Transverse colon (tissue), 4 donors: Measurements from ENCODE around the gene HIVEP3. TPM values are rescaled to one million over a fixed set of nuclear protein-coding genes. Genes with fewer than 3 reads are reported as not detected.

Experiments used
- DNase-seq: peaks from one replicate; pipeline ENCODE4 v3.0.0-alpha.2; 2019
- H3K27ac ChIP-seq, 4 donors: fragments of 200-600 bp; sonication (generic); 2 replicates each; pipeline ENCODE4 v1.5.1; 2016 to 2018; ENCODE audit warnings: inconsistent platforms in 4 of 4
- H3K27me3 ChIP-seq: fragments of 200-600 bp; sonication (generic); 2 replicates; pipeline ENCODE4 v1.5.1; 2017; ENCODE audit warnings: inconsistent platforms
- H3K36me3 ChIP-seq, 4 donors: fragments of 200-600 bp; sonication (generic); 2 replicates each; pipeline ENCODE4 v1.5.1; 2017 to 2019; ENCODE audit warnings: inconsistent platforms in 4 of 4
- H3K4me1 ChIP-seq, 4 donors: fragments of 200-600 bp; sonication (generic); 2 replicates each; pipeline ENCODE4 v1.5.1; 2017 to 2020; ENCODE audit warnings: inconsistent platforms in 4 of 4
- H3K4me3 ChIP-seq, 4 donors: fragments of 200-600 bp; sonication (generic); 1 replicate in 1 of 4; 2 replicates in 3 of 4; pipeline versions ENCODE4 v1.5.1 to v1.6.1; 2017 to 2019; ENCODE audit warnings: inconsistent platforms in 4 of 4
- H3K9me3 ChIP-seq, 2 donors: fragments of 200-600 bp; sonication (generic); 2 replicates each; pipeline ENCODE4 v1.5.1; 2017 to 2019; ENCODE audit warnings: inconsistent platforms in 2 of 2
- EP300 ChIP-seq: sonication (generic); formaldehyde crosslinking; IDR thresholded peaks from one replicate; pipeline ENCODE4 v1.6.1; 2017; ENCODE audit warnings: antibody characterized with exemption, low read depth
- POLR2A ChIP-seq: fragments of 450-650 bp; IDR thresholded peaks from one replicate; pipeline ENCODE4 v1.6.1; 2016; ENCODE audit warnings: antibody characterized with exemption, mild to moderate bottlenecking, moderate library complexity
- POLR2AphosphoS5 ChIP-seq, 3 donors: sonication (generic); formaldehyde crosslinking; IDR thresholded peaks; one replicate each; pipeline ENCODE4 v1.6.1; 2016; ENCODE audit warnings: antibody characterized with exemption in 3 of 3
- WGBS, 2 donors: methylation state at CpG; one replicate each; pipeline ENCODE4 v1.1.5; 2018; ENCODE audit warnings: low coverage in 1 of 2; 5-methylcytosine and 5-hydroxymethylcytosine counted together
- in situ Hi-C, 4 donors: fragments of 200-750 bp; cut with MboI; loops; one replicate each; pipeline versions ENCODE4 v1.15.0 to v1.15.1; 2017; ENCODE audit warnings: low sequenced_read_pairs in 3 of 4, low pct_ligation_motif_present in 1 of 4, low pct_unique_long_range_greater_than_20kb in 1 of 4
- intact Hi-C: fragments of 100-400 bp; cut with DNase I; formaldehyde crosslinking; loops from one replicate; pipeline ENCODE4 v1.15.1; 2023; ENCODE audit warnings: low total_unique reads
- total RNA-seq, 4 donors: library from RNA; depleted of rRNA; stranded (reverse); fragments of >200 nt; gene quantifications; one replicate each; pipeline ENCODE4 v1.1.0, GENCODE V29; 2016
- TF ChIP-seq, protein P1 (sequence below), 5 experiments: fragments of 200-600 bp in 3 of 5; fragments of 450-650 bp in 2 of 5; sonication (generic) in 3 of 5; IDR thresholded peaks; 1 replicate in 2 of 5; 2 replicates in 3 of 5; pipeline ENCODE4 v1.5.1; 2016 to 2017; ENCODE audit warnings: antibody characterized with exemption in 5 of 5, inconsistent platforms in 3 of 5, mild to moderate bottlenecking in 2 of 5, moderate library complexity in 1 of 5

Gene HIVEP3
- total RNA-seq, 4 donors from 2014 or later = 3.7 to 15.0 (median 5.2) TPM

DNA sequence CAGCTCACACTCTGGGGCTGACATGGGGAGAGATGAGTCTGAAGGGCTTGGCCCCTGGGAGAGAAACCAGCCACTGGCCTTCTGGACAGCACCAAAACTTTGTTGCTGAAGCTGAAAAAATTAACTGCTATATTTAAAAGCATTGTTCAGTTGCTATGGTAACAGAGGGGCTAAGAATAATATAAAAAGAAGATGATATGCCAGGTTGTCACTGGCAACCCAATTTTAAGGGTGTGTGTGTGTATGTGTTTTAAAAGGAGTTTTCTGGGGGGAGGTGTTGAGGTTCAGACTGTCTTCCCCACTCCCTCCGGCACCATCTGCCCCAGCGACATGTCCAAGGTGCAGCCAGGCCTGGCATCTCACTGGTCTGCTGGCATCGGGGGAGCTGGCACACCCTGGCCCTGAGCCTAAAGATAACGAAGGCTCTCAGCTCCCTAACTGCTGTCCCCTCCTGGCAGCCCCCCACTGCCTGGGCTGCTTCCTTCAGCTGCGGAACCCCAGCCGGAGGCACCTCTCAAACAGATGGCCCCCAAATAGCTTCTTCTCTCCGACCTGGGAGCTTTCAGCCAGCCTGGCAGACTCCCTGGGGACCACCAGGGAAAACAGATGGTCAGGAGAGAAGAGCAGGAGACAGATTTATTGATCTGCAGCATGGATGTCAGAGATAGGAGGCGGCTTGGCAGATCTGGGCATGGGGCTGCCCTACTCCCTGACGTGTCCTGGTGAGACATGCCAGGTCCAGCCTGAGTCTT is 203.9 kb downstream of the HIVEP3 start:
- Histone ChIP-seq H3K9me3 (no peaks in the 10 kb centered on the region), H3K27me3 (no peaks in the 10 kb centered on the region), H3K4me3 (no peak overlapping the region), H3K27ac (no peak overlapping the region), H3K36me3 (no peaks in the 10 kb centered on the region), H3K4me1 (no peaks in the 10 kb centered on the region)
- WGBS, 2 donors = 93% methylated on average over 9 of the region's 9 CpGs; no CpG with 5 or more reads in 1 of the 2 donors
- no peak for TF ChIP-seq POLR2AphosphoS5 (IDR thresholded peaks at IDR 0.05)
- intact Hi-C loops (no loop called here), in situ Hi-C loops (no loop called here)
- DNase-seq = no peak

DNA sequence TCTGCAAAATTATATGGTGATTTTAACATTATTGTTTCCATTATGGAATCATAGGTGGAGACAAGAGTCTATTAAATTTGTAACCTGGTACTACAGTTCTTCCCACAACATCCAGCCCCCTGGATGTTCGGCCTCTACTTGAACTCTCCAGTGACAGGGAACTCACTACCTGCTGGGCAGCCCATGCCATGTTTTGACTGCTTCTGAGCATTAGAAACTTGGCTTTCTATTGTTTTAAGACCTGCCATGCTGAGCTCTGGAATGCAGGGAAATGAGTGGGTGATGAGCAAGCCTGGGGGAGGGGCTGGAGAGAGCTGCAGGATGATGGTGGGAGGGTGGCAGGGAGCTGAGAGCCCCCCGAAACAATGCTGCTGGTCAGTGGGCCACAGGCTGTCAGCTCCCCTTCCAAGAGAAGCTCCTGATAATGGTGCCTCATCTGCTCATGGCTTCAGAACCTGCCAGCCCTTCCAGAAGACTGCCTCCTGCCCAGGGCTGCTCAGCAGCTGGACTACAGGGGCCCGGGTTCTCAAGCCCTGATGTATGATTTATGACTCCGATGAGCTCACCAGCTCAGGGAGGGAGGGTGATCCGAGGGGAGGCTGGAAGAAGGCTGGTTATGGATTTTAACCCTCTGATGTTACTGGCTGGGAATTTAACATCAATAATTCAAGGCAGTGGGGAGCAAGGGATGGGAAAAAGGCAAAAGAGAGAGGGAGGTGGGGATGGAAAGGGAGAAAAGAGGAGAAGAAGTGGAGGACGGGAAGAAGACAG is 205.0 kb downstream of the HIVEP3 start:
- Histone ChIP-seq H3K36me3 (no peaks in the 10 kb centered on the region), H3K4me3 (no peak overlapping the region), H3K27me3 (no peaks in the 10 kb centered on the region), H3K27ac (no peak overlapping the region), H3K9me3 (no peaks in the 10 kb centered on the region), H3K4me1 (no peaks in the 10 kb centered on the region)
- intact Hi-C loops = no loop called here
- DNase-seq = no peak
- TF ChIP-seq, protein P1, sequence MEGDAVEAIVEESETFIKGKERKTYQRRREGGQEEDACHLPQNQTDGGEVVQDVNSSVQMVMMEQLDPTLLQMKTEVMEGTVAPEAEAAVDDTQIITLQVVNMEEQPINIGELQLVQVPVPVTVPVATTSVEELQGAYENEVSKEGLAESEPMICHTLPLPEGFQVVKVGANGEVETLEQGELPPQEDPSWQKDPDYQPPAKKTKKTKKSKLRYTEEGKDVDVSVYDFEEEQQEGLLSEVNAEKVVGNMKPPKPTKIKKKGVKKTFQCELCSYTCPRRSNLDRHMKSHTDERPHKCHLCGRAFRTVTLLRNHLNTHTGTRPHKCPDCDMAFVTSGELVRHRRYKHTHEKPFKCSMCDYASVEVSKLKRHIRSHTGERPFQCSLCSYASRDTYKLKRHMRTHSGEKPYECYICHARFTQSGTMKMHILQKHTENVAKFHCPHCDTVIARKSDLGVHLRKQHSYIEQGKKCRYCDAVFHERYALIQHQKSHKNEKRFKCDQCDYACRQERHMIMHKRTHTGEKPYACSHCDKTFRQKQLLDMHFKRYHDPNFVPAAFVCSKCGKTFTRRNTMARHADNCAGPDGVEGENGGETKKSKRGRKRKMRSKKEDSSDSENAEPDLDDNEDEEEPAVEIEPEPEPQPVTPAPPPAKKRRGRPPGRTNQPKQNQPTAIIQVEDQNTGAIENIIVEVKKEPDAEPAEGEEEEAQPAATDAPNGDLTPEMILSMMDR (IDR thresholded peaks at IDR 0.05) = no peak
- no peak for TF ChIP-seq EP300
- TF ChIP-seq POLR2A = no peak
- no peak for TF ChIP-seq POLR2AphosphoS5 (IDR thresholded peaks at IDR 0.05)
- 59 to 88% methylated on average over 1 to 6 of the region's 6 CpGs for WGBS, 2 donors
- in situ Hi-C loops = no loop called here

DNA sequence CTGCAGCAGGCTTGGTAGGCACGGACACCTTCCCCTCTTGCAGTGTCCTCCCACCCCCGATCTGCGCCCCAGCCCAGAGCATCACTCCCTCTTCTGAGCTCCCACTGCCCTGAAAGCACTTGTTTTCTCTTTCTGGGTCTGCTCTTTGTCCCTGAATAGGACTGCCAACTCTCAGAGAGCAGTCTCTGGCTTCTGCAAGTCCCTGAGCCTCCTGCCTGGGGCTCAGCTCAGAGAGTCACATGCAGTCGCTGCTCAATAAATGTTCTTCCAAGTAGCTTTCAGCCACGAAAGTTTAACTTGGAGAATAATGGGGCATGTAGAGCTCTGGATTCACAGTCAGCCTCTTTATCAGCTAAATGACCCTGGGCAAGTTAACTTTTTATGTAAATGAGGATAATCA is 205.6 kb downstream of the HIVEP3 start:
- Histone ChIP-seq H3K36me3 (no peaks in the 10 kb centered on the region), H3K9me3 (no peaks in the 10 kb centered on the region), H3K27me3 (no peaks in the 10 kb centered on the region), H3K4me3 (no peak overlapping the region), H3K4me1 (no peaks in the 10 kb centered on the region), H3K27ac (no peak overlapping the region)
- intact Hi-C loops (no loop called here), in situ Hi-C loops (no loop called here)
- no peak for TF ChIP-seq EP300
- no peak for TF ChIP-seq POLR2AphosphoS5 (IDR thresholded peaks at IDR 0.05)
- TF ChIP-seq, protein P1 (IDR thresholded peaks at IDR 0.05) = no peak
- no peak for TF ChIP-seq POLR2A
- 89% methylated on average over 1 to 5 of the region's 5 CpGs for WGBS, 2 donors
- DNase-seq = no peak

DNA sequence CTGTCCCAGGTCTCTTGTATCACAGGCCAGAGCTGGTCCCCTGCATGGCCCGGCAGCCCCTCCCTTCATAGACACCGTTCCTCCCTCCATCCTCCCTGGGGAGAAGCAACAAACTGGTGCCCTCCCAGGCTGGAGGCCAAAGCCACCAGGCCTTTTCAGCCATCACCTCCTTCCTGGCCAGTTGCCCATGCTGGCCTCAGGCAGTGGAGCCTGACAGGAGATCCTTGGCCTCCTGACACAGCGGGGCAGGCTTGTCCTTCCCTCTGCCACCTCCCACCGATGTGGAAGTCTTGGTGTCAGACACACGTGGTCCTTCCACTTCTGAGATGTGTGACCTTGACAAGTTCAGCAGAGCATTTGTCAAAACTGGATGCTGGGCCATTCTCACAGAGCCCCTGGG is 206.0 kb downstream of the HIVEP3 start:
- Histone ChIP-seq H3K9me3 (no peaks in the 10 kb centered on the region), H3K36me3 (no peaks in the 10 kb centered on the region), H3K27ac (no peak overlapping the region), H3K4me3 (no peak overlapping the region), H3K27me3 (no peaks in the 10 kb centered on the region), H3K4me1 (no peaks in the 10 kb centered on the region)
- WGBS, 2 donors = 86% methylated on average over 5 of the region's 5 CpGs; no CpG with 5 or more reads in 1 of the 2 donors
- in situ Hi-C loops = no loop called here
- no peak for DNase-seq
- TF ChIP-seq POLR2AphosphoS5 (IDR thresholded peaks at IDR 0.05) = no peak
- no peak for TF ChIP-seq EP300
- no peak for TF ChIP-seq POLR2A
- TF ChIP-seq, protein P1 (IDR thresholded peaks at IDR 0.05) = no peak
- intact Hi-C loops = no loop called here
